SK-N-SH (cell line): ENCODE results near the gene STPG1. TPM values are rescaled to one million over a fixed set of nuclear protein-coding genes. Genes with fewer than 3 reads are reported as not detected.
A peak's percentile ranks its signal among the peaks of the same experiment; 100 is the strongest.

Source experiments
- CTCF ChIA-PET: fragments of 300-600, 350-600 bp; formaldehyde crosslinking; extraction: SDS; loops from one replicate; lab custom pipeline; 2021; lab: Yijun Ruan, JAX
- POLR2A ChIA-PET: fragments of 350-600 bp; sonication (Branson Sonifier 250); formaldehyde crosslinking; extraction: SDS; loops from one replicate; lab custom pipeline; 2020; ENCODE audit warnings: antibody characterized with exemption, inconsistent platforms; lab: Yijun Ruan, JAX
- DNase-seq: peaks from one replicate; pipeline ENCODE4 v3.0.0; 2012
- H2AFZ ChIP-seq: fragments of 200-600 bp; sonication (generic); 2 replicates; pipeline ENCODE4 v1.8.1; 2016; ENCODE audit warnings: antibody characterized with exemption, mild to moderate bottlenecking, low read depth
- H3F3A ChIP-seq: fragments of 200-600 bp; sonication (generic); replicated peaks from 2 replicates; pipeline ENCODE3; 2016; ENCODE audit warnings: antibody characterized with exemption, mild to moderate bottlenecking; ENCODE audit not compliant: insufficient read depth
- H3K27ac ChIP-seq, 2 experiments: fragments of 200-500 bp in 1 of 2; fragments of 200-600 bp in 1 of 2; sonication (Bioruptor generic) in 1 of 2; sonication (generic), shearing (Covaris generic) in 1 of 2; 2 replicates each; pipeline versions ENCODE4 v1.5.1 to v1.6.1; 2014 to 2016; ENCODE audit warnings: low read depth in 2 of 2, inconsistent platforms in 1 of 2, low read length in 1 of 2, mild to moderate bottlenecking in 1 of 2, mixed read lengths in 1 of 2
- H3K27me3 ChIP-seq: fragments of 200-600 bp; sonication (generic), shearing (Covaris generic); 2 replicates; pipeline ENCODE4 v1.6.1; 2016; ENCODE audit warnings: mixed run types; ENCODE audit not compliant: insufficient read depth
- H3K36me3 ChIP-seq, 2 experiments: fragments of 200-500 bp in 1 of 2; fragments of 200-600 bp in 1 of 2; sonication (Bioruptor generic) in 1 of 2; sonication (generic) in 1 of 2; replicated peaks in 1 of 2; 2 replicates each; pipeline versions ENCODE3 to v1.5.1; 2014 to 2016; ENCODE audit warnings: low read length in 1 of 2, mild to moderate bottlenecking in 1 of 2; ENCODE audit not compliant: insufficient read depth in 2 of 2, control insufficient read depth in 1 of 2
- H3K4me1 ChIP-seq, 2 experiments: fragments of 200-500 bp in 1 of 2; fragments of 200-600 bp in 1 of 2; sonication (Bioruptor generic) in 1 of 2; sonication (generic), shearing (Covaris generic) in 1 of 2; 2 replicates each; pipeline versions ENCODE4 v1.5.1 to v1.6.1; 2014 to 2016; ENCODE audit warnings: low read depth in 1 of 2, low read length in 1 of 2, mixed run types in 1 of 2; ENCODE audit not compliant: insufficient read depth in 2 of 2, control insufficient read depth in 1 of 2
- H3K4me2 ChIP-seq: fragments of 200-600 bp; sonication (generic), shearing (Covaris generic); 2 replicates; pipeline ENCODE4 v1.6.1; 2017; ENCODE audit warnings: mixed run types
- H3K4me3 ChIP-seq, 2 experiments: fragments of 200-500 bp in 1 of 2; fragments of 200-600 bp in 1 of 2; sonication (Bioruptor generic) in 1 of 2; sonication (generic), shearing (Covaris generic) in 1 of 2; 2 replicates each; pipeline versions ENCODE4 v1.5.1 to v1.8.1; 2014 to 2016; ENCODE audit warnings: low read depth in 2 of 2, inconsistent platforms in 1 of 2, low read length in 1 of 2, mild to moderate bottlenecking in 1 of 2, mixed read lengths in 1 of 2, moderate library complexity in 1 of 2
- H3K79me2 ChIP-seq: fragments of 200-600 bp; sonication (generic); 2 replicates; pipeline ENCODE4 v1.8.1; 2017; ENCODE audit warnings: mild to moderate bottlenecking; ENCODE audit not compliant: insufficient read depth
- H3K9ac ChIP-seq: fragments of 200-600 bp; sonication (generic); 2 replicates; pipeline ENCODE4 v1.6.1; 2017; ENCODE audit warnings: mixed run types
- H3K9me2 ChIP-seq: fragments of 200-600 bp; sonication (generic); 2 replicates; pipeline ENCODE4 v1.6.1; 2017; ENCODE audit warnings: mixed run types
- H3K9me3 ChIP-seq: fragments of 200-600 bp; sonication (generic); 2 replicates; pipeline ENCODE4 v1.6.1; 2017; ENCODE audit warnings: mixed run types, mild to moderate bottlenecking, moderate library complexity
- H4K20me1 ChIP-seq: fragments of 200-600 bp; sonication (generic); 2 replicates; pipeline ENCODE4 v1.6.1; 2017; ENCODE audit warnings: mild to moderate bottlenecking, mixed run types; ENCODE audit not compliant: insufficient read depth
- CHD2 ChIP-seq: fragments of 150-350 bp; IDR thresholded peaks from 2 replicates; pipeline ENCODE4 v1.6.1; 2018; ENCODE audit warnings: low read length; ENCODE audit not compliant: partially characterized antibody
- ELF1 ChIP-seq: IDR thresholded peaks from 2 replicates; pipeline ENCODE4 v1.4.0; 2012
- FOSL2 ChIP-seq: IDR thresholded peaks from 2 replicates; pipeline ENCODE4 v1.4.0; 2012; ENCODE audit warnings: low read depth, mild to moderate bottlenecking, moderate library complexity, borderline replicate concordance
- FOXJ3 ChIP-seq: sonication (generic); formaldehyde crosslinking; IDR thresholded peaks from 2 replicates; pipeline ENCODE4 v1.5.1; 2020; ENCODE audit warnings: mild to moderate bottlenecking, missing genetic modification reagents
- JUND ChIP-seq: IDR thresholded peaks from 2 replicates; pipeline ENCODE4 v1.4.0; 2012
- POLR2AphosphoS5 ChIP-seq: IDR thresholded peaks from 2 replicates; pipeline ENCODE4 v1.6.1; 2012; ENCODE audit warnings: low read depth, low read length
- RFX5 ChIP-seq: IDR thresholded peaks from 2 replicates; pipeline ENCODE4 v1.6.1; 2012; ENCODE audit warnings: mild to moderate bottlenecking, improper control_type of control experiment, low read length
- RXRA ChIP-seq: IDR thresholded peaks from 2 replicates; pipeline ENCODE4 v1.4.0; 2012; ENCODE audit warnings: low read depth, mild to moderate bottlenecking, borderline replicate concordance
- SIN3A ChIP-seq: IDR thresholded peaks from 2 replicates; pipeline ENCODE4 v1.6.1; 2012; ENCODE audit warnings: low read depth, mild to moderate bottlenecking, low read length, moderate library complexity, borderline replicate concordance
- TAF1 ChIP-seq: IDR thresholded peaks from 2 replicates; pipeline ENCODE4 v1.6.1; 2012; ENCODE audit warnings: low read depth, mild to moderate bottlenecking, low read length, moderate library complexity, borderline replicate concordance
- YY1 ChIP-seq: IDR thresholded peaks from 2 replicates; pipeline ENCODE4 v1.4.0; 2012; ENCODE audit warnings: low read depth, mild to moderate bottlenecking
- WGBS: methylation state at CpG from one replicate; pipeline ENCODE4 v1.1.6; 2017; ENCODE audit warnings: low lambda C conversion rate; 5-methylcytosine and 5-hydroxymethylcytosine counted together
- polyA plus RNA-seq, 3 experiments: library from polyadenylated mRNA; depleted of rRNA; stranded (reverse); fragments of >200 nt; gene quantifications; 2 replicates each; pipeline ENCODE4 v1.2.3, GENCODE V29; 2012
- TF ChIP-seq, protein P1 (sequence below): fragments of 200-600 bp; sonication (generic); IDR thresholded peaks from 2 replicates; pipeline ENCODE4 v1.6.1; 2017; ENCODE audit warnings: antibody characterized with exemption, mild to moderate bottlenecking, moderate library complexity
- TF ChIP-seq, protein P2 (sequence below): fragments of 150-350 bp; IDR thresholded peaks from 2 replicates; pipeline ENCODE4 v1.6.1; 2017; ENCODE audit warnings: antibody characterized with exemption, low read length, low read depth, borderline replicate concordance
- TF ChIP-seq, protein P3 (sequence below): fragments of 150-350 bp; IDR thresholded peaks from 2 replicates; pipeline ENCODE4 v1.6.1; 2016; ENCODE audit warnings: mild to moderate bottlenecking, low read depth, low read length
- TF ChIP-seq, protein P4 (sequence below): IDR thresholded peaks from 2 replicates; pipeline ENCODE4 v1.4.0; 2012; ENCODE audit warnings: low read depth, borderline replicate concordance
- TF ChIP-seq, protein P5 (sequence below): IDR thresholded peaks from 2 replicates; pipeline ENCODE4; 2012

STPG1 gene
- polyA plus RNA-seq, 1 of the 3 experiments (the other 2 are of a cell fraction), result 8.7 TPM

DNA sequence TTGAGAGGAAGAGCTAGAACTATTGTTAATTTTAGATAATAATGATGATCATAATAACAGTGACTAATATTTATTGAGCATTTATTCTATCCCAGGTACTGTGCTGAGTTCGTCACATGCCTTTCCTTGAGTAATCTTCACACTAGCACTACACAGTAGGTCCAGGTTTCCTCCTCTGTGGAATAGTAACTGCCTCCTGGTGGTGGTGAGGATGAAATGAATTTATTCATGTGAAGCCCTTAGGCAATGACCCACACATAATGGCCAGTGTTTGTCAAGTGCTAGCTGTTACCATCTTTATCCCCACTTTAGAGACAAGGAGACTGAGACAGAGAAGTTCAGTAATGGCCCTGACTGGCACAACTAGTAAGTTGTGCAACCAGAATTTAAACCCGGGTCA, 7.9 kb upstream of the STPG1 start:
- TF ChIP-seq RXRA, result no peak
- TF ChIP-seq, protein P1, sequence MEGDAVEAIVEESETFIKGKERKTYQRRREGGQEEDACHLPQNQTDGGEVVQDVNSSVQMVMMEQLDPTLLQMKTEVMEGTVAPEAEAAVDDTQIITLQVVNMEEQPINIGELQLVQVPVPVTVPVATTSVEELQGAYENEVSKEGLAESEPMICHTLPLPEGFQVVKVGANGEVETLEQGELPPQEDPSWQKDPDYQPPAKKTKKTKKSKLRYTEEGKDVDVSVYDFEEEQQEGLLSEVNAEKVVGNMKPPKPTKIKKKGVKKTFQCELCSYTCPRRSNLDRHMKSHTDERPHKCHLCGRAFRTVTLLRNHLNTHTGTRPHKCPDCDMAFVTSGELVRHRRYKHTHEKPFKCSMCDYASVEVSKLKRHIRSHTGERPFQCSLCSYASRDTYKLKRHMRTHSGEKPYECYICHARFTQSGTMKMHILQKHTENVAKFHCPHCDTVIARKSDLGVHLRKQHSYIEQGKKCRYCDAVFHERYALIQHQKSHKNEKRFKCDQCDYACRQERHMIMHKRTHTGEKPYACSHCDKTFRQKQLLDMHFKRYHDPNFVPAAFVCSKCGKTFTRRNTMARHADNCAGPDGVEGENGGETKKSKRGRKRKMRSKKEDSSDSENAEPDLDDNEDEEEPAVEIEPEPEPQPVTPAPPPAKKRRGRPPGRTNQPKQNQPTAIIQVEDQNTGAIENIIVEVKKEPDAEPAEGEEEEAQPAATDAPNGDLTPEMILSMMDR, result peak; percentile 34; the same call in 1 of the 2 replicates
- TF ChIP-seq, all 33 proteins: peak for 1

DNA sequence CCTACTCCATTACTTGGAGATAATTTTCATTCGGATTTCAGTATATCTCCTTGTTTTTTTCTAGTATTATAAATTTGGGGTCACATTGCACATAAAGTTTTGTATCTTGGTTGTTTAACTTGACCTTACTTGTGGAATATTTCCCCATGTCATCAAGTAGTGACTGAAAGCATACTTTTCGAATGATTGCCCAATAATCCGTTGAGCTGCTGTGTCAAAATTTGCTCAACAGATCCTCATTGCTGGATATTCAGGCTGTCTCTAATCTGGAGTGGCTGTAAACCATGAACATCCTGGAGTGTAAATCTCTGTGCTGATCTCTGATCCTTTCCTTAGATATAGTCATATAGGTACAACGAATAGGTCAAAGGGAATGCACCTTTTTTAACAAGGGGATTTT, 7.0 kb upstream of the STPG1 start:
- H3K27ac ChIP-seq, result no peak overlapping the region
- H3K9me2 ChIP-seq, result no peaks in the 10 kb centered on the region
- H3K9me3 ChIP-seq, result no peaks in the 10 kb centered on the region
- no peak overlapping the region for H3K4me2 ChIP-seq
- 93% methylated on average over 4 of the region's 4 CpGs for WGBS
- POLR2A ChIA-PET, result no interaction called here
- peaks cover 12% of the 10 kb centered on the region for H3F3A ChIP-seq
- peaks cover 24% of the 10 kb centered on the region; the same call in 1 of the 2 replicates for H3K79me2 ChIP-seq
- H4K20me1 ChIP-seq, result no peaks in the 10 kb centered on the region
- no peak for DNase-seq
- no peak overlapping the region for H3K9ac ChIP-seq
- no peak overlapping the region for H2AFZ ChIP-seq
- CTCF ChIA-PET, result interaction anchor here (1.2 kb wide), 1 partner anchor 27 kb away, joined by 4 read pairs; no protein-coding TSS in a partner anchor
- H3K4me1 ChIP-seq, result peaks cover 10 to 26% of the 10 kb centered on the region in 2 experiments
- H3K36me3 ChIP-seq, result peaks cover 4 to 6% of the 10 kb centered on the region in 2 experiments
- H3K4me3 ChIP-seq, result no peak overlapping the region
- no peaks in the 10 kb centered on the region for H3K27me3 ChIP-seq
- TF ChIP-seq YY1 (no peak), FOXJ3 (CRISPR knock-in tag) (no peak), CHD2 (no peak), POLR2AphosphoS5 (no peak), FOSL2 (no peak), TAF1 (no peak), JUND (no peak), SIN3A (no peak), ELF1 (no peak), RFX5 (no peak)
- TF ChIP-seq, protein P2, sequence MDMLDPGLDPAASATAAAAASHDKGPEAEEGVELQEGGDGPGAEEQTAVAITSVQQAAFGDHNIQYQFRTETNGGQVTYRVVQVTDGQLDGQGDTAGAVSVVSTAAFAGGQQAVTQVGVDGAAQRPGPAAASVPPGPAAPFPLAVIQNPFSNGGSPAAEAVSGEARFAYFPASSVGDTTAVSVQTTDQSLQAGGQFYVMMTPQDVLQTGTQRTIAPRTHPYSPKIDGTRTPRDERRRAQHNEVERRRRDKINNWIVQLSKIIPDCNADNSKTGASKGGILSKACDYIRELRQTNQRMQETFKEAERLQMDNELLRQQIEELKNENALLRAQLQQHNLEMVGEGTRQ, result no peak
- TF ChIP-seq, protein P3, sequence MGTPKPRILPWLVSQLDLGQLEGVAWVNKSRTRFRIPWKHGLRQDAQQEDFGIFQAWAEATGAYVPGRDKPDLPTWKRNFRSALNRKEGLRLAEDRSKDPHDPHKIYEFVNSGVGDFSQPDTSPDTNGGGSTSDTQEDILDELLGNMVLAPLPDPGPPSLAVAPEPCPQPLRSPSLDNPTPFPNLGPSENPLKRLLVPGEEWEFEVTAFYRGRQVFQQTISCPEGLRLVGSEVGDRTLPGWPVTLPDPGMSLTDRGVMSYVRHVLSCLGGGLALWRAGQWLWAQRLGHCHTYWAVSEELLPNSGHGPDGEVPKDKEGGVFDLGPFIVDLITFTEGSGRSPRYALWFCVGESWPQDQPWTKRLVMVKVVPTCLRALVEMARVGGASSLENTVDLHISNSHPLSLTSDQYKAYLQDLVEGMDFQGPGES, result no peak
- TF ChIP-seq, protein P4, sequence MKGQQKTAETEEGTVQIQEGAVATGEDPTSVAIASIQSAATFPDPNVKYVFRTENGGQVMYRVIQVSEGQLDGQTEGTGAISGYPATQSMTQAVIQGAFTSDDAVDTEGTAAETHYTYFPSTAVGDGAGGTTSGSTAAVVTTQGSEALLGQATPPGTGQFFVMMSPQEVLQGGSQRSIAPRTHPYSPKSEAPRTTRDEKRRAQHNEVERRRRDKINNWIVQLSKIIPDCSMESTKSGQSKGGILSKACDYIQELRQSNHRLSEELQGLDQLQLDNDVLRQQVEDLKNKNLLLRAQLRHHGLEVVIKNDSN, result no peak
- TF ChIP-seq, protein P1, result no peak
- TF ChIP-seq, protein P5, sequence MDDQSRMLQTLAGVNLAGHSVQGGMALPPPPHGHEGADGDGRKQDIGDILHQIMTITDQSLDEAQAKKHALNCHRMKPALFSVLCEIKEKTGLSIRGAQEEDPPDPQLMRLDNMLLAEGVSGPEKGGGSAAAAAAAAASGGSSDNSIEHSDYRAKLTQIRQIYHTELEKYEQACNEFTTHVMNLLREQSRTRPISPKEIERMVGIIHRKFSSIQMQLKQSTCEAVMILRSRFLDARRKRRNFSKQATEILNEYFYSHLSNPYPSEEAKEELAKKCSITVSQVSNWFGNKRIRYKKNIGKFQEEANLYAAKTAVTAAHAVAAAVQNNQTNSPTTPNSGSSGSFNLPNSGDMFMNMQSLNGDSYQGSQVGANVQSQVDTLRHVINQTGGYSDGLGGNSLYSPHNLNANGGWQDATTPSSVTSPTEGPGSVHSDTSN, result no peak

More for the DNA sequence above, 7.9 kb upstream of the STPG1 start:
- no peak overlapping the region for H3K27ac ChIP-seq
- 93% methylated on average over 2 of the region's 2 CpGs for WGBS
- H3K36me3 ChIP-seq, result peaks cover 4 to 6% of the 10 kb centered on the region in 2 experiments
- H3K9me3 ChIP-seq, result no peaks in the 10 kb centered on the region
- H3K79me2 ChIP-seq, result peaks cover 15% of the 10 kb centered on the region; the same call in 1 of the 2 replicates
- H3K4me2 ChIP-seq, result no peak overlapping the region
- H3K27me3 ChIP-seq, result no peaks in the 10 kb centered on the region
- no peak overlapping the region for H3K4me3 ChIP-seq
- H3K4me1 ChIP-seq, result peaks cover 7 to 26% of the 10 kb centered on the region in 2 experiments
- no peak overlapping the region for H3K9ac ChIP-seq
- H4K20me1 ChIP-seq, result no peaks in the 10 kb centered on the region
- ChIA-PET CTCF (interaction anchor here (0.5 to 1.2 kb wide), 3 partner anchors 28 to 267 kb away, joined by 3 to 4 read pairs (median 3); no protein-coding TSS in a partner anchor), POLR2A (no interaction called here)
- no peak for DNase-seq
- no peak overlapping the region for H2AFZ ChIP-seq
- no peaks in the 10 kb centered on the region for H3K9me2 ChIP-seq
- H3F3A ChIP-seq, result peaks cover 11% of the 10 kb centered on the region
